GM03348 (cell line): ENCODE measurements around the gene PHACTR1.
A peak's percentile ranks its signal among the peaks of the same experiment; 100 is the strongest.
"Not testable (repeated sequence)": the region's sequence is repeated elsewhere in the genome, so short reads cannot be mapped to it uniquely, and the experiment has no call there.

Experiments
- DNase-seq: peaks from one replicate; pipeline ENCODE4 v3.0.0; 2012; ENCODE audit warnings: low spot score

Gene PHACTR1

DNA sequence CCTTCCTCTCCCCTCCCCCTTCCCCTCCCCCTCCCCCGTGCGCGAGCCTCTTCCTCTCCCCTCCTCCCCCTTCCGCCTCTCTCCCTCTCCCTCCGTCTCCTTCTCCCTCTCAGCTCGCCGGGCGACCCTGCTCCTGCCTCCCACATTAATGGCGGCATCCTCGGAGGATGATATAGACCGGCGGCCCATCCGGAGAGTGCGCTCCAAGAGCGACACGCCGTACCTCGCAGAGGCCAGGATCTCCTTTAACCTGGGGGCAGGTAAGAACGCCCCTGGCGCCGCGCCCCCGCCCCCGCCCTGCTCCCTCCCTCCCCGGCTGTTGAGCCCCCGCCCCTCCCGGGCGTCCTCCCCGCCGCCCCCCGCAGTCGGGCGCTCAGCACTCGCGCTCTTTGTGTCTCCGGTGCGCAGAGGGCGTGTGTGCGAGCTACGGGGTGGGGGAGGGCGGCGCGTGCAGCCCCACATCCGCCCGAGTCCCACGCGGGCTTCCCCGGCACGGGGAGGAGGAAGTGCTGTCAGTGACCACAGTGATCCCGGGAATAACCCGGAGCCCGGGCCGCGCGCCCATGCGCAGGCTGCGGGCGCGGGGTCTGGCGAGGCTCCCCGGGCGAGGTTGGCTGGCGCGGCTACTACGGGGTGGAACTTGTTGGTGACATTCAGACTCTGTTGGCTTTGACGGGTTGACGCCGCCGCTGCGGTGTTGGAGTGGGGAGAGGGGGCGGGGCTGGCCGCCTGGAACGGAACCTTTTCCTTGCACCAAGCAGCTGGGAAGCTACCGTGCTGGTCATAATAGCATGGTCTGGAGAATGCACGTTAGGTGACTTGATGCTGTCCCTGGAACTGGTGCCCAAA lies 33.2 kb downstream of the PHACTR1 start:
- peak; percentile 19 for DNase-seq

DNA sequence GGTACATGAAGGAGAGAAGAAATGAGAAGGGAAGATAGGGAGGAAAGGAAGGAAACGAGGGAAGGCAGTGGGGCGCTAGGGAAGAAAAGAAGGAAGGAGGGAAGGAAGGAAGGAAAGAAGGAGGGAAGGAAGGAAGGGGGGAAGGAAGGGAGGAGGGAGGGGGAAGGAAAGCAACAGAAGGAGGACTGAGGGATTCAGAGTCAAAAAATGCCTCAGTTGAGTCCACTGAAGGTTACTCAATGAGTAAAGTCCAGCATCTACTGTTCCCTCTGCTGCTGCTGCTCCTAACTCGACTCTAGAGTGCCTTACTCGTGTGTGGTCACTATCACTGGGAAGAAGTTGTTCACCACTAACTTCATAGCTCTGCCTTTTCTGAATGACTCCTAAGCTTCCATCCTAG lies 33.8 kb downstream of the PHACTR1 start:
- DNase-seq = no peak

DNA sequence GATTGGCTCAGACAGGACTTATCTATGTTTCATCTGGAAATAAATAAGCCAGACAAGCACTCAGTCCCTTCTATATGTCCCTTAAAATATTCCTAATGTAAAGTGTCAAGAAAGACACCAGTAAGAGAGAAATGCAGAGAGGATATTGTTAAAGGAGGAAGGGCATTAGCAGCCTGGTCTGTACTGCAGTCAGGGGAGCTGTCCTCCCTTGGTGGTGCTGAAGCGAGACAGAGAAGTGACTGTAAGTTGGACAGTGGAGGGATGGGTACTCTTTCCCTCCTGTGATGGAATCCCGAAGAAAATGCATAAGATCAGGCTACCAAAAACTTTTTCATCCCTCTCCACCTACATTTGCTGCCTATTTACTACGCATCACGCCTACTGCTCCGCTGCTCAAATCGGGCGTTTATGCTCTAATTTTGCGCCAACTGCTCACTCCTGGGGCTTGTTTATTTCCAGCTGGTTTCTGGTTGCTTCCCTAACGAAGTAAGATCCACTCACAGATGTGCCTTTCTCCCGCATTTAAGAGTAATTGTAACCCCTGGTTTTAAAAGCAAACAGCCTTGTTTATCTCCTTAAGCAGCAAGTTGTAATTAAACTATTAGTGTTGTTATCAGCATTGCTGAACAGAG lies 35.2 kb downstream of the PHACTR1 start:
- peak; percentile 80 for DNase-seq

DNA sequence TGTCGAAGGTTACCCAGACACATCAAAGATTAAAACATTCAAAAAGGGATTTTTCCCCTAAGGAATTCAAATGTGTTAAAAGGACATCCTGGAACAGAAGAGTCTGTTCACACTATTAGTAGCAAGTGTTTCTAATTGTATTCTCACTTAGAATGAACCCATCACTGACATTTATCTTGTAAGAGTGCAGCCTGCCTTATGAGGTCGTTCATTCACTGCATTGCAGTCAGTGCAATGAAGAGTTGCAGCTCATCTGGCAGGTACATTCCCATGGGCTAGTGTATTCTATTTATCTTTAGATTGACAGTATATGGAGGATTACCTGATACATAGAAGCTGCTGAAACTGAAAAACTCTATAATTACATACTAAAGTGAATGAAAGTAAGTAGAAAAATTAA lies 36.5 kb downstream of the PHACTR1 start:
- no peak for DNase-seq

DNA sequence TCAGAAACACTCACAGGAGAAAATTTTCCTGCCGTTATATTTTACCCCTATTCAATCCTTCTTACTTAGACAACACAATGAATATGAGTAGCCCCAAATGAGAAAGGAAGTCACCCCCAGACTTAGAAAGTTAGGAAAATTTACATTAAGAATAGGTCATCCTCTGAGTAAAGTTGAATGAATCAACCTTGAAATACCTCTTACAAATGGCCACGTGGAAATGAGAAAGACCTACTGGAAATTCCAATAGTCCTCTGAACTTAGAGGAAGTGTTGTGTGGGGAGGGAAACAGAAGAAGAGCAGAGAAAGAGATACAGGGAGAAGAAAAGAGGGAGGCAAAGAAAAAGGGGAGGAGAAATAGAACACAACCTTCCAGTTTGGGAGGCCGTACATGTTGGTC lies 43.7 kb downstream of the PHACTR1 start:
- DNase-seq = no peak

DNA sequence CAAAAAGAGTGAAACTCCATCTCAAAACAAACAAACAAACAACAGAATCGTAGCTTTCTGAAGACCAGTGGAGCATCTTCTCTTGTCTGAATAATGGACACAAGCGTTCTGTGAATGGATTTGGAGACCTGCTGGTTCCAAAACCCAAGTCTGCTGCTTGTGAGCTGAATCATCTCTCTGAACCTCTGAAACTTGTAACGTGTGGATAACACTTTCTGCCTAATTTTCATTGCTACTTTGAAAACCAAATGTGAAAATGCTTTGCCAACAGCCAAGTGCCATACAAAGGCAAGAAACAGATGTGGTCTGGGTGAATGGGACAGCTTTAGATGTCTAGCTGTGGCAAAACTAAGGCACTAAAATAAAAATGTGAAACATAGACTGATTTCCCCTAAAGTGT lies 44.3 kb downstream of the PHACTR1 start:
- no peak for DNase-seq

DNA sequence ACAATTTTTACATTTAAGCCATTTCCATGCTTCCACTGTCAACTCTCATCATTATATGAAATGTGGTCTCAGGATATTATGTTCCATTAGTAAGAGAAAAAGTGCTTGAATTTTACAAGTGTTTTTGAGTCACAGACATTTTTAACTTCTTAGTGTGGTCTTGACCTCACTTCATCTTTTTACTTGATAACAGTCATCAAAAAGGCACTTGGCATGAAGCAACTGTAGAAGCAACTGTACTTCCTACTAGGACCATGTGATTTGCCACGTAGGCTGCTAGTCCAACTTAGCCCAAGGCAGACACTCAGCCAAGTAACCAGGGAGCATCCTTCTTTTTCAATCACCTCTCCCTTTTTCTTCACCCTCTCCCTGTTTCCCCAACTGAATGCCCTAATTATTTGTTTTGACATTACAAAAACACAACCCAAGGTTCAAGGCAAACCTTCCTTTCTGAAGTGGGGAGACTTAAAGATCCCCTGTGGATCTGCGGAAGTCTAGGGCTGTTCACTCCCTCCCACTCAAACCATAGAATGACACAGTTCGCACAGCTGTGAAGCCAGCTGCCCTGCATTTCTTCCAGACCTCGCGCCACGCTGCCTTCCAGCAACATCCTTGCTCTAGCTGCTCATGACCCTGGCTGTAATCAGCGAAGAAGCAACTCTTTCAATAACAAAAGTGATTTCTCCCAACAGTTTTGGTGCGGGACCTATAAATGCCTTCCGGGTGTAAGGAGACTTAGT lies 45.0 kb downstream of the PHACTR1 start:
- peak; percentile 60 for DNase-seq

DNA sequence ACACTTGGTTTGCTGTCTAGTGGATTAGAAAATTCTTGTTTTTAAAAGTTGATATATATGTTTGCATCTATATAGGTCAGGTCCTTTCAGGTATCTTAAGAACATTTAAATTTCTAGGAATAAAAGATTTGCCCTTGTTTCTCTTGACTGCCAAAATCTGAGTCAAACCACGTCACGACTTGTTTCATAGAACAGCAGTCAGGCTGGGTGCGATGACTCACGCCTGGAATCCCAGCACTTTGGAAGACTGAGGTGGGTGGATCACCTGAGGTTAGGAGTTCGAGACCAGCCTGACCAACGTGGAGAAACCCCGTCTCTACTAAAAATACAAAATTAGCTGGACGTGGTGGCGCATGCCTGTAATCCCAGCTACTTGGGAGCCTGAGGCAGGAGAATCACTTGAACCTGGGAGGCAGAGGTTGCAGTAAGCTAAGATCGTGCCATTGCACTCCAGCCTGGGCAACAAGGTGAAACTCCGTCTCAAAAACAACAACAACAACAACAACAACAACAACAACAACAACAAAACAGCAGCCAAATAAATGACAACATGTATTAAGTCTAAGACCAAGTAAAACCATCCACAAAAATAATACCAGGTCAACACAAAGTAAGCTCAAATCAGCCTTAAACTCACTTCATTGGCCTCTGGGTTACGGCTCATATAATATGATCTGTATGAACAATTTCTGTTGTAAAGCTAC lies 46.3 kb downstream of the PHACTR1 start:
- not testable (repeated sequence) for DNase-seq

DNA sequence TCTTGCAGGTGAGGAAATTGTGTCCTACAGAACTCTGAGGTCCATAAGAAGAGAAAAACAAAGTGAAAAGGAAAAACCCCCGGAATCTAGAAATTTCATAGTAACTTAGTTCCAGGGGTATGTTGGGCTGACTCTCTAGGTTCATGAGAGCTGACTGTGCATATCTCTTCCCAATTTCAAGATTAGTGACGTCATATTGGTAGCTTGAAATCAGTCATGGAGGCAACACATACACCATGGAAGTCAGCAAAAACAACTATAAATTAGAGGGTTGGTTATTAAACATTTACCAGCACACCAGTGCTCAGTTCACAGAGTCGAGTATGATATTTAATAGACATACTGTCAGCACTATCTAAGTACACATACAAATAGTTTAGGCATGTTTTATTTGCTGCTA lies 49.8 kb downstream of the PHACTR1 start:
- no peak for DNase-seq

DNA sequence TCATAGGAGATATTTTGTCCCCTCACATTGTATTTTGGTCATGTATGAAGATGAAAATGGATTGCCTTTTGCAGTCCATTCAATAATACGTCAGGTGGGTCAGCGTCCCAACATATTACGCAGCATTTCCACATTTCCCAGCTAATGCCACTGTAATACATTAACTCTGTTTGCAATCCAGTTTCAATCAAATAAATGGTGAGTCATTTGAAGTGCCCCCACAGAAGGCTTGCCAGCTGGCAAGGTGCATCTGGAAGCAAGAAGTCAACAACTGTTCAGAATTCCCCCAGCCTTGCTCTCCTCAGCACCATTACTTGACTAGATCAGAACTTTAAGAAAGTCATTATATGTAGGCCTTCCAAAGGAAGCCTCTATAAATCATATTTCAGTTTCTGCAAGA lies 50.4 kb downstream of the PHACTR1 start:
- DNase-seq = no peak

DNA sequence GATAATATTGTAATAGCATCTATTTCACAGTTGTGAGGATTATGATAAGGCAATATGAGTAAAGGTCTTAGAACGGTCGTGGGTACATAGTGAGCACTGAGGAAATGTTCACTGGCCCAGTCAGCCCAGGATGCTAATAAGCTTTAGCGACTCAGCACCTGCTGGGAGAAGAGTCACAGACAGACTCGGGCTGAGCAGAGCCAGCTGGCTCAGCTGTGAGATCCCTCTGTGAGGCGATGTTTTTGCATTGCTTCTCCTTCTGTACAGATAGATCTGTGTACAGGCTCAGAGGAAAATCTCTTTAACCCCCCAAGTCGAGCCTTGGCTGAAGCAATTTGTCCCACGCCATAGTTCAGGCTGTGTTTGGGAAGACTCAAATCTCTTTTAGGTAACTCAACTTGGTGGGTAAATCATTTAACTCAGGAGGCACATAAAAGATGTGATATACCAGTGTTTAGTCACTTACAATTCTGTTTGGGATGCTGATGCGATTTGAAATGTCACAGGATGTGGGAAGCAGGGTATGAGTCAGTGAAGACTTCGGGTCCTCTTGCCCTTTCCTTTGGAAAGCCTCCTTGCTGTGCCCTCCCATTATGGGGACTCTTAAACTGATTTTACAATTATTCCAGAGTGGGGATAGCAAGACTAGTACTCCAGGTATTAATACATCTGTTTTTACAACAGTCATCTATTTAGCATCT lies 53.1 kb downstream of the PHACTR1 start:
- no peak for DNase-seq

DNA sequence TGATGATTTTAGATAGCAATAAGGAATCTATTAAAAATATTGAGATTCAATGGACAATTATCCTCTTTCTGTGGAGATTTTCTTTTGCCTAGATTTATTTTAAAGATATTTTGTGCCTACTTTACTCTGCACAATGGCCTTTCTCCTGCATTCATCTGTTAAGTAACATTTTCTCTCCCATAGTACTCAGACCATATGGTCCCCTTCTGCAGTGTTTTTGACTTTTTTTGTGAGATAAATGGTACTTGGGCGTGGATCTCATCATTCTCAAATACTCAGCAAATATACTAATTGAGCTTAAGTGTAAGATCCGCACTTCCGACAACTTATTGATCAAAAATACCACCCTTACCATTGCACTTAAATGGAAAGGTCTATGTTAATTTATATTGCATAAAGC lies 55.8 kb downstream of the PHACTR1 start:
- DNase-seq = no peak

DNA sequence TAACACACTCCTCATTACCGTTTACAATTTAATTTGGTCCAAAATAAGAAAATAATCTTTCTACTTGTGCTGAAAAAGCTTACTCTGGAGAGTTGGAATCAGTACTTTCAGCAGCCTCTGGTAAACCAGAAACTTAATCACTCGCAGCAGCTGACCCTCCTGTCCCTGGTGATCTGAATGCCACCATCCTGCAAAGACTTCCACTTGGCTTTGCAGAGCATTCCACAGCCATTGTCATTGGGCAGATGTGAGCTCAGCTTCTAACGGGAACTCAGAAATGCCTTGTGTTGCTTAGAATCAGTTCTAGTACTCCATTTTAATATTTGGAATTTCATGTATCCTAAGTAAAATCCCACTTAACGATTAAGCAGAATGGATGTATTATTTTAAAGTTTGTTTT lies 59.7 kb downstream of the PHACTR1 start:
- no peak for DNase-seq

DNA sequence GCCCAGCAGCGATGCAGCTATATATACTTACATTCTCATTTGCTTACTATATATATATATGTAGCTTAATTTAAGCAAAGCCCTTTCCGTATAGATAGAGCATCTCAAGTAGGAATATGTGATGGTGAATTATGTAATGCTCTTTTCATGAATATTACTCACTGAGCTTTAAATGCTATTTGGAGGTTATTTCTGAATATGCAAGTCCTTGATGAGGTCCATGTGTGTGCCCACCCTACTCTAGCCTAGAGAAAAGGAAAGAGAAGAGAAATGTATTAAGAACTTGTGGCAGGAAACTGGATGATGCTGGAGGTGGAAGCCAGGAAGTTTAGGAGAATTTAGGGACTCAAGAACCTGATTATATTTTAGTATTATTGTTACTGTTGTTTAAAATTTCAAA lies 63.2 kb downstream of the PHACTR1 start:
- no peak for DNase-seq

DNA sequence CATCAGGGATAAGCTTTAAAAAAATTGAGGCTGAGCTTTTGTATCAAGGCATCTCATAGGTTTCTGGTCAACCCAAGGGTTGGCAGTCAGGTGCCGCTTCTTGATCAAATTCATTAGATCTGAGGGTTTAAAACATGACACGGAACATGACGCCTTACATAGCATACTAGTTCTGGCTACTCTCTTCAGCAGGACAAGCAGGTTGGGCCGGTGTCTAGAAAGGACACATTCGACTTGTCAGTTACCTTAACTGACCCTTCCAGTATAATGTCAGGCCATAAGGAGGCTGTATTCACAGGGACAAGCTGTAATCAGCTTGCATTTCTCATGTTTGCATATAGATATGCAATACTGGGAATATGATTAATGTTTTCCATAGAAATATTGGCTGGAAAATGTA lies 65.6 kb downstream of the PHACTR1 start:
- DNase-seq = no peak

DNA sequence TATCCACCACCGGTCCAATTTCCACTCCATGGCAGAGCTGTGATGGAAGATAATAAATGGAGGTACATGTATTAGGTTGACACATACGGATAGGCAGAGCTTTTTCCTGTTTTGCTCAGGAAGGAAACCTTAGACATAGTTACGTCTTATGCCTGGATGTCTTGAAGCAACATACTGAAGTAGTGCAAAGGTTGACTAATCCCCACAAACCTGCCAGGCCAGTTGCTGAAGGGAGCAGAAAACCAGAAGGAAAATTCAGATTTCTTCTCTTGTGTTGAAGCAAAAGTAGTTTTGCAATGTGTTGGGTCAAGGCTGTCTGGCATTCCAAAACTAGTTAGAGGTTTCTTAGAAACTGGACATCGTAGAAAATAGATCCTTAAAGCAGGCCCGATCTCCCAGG lies 68.7 kb downstream of the PHACTR1 start:
- no peak for DNase-seq

DNA sequence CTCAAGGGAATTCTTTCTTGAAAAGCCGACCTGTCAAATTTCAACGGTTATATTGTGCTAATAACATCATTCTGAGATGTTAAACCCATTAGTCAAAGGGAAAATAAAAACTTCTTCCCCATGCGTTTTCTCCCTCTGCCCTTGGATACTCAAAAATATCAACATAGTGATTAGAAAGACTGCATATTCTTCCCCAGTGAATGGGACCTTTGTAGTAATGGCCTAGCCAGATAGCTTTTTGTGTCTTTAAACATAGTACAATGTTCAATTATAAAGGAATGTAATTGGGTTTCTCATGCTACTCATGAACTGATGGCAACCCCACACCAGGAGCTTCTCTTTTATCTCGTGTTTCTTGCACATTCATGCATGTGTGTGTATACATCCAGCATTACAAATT lies 69.4 kb downstream of the PHACTR1 start:
- no peak for DNase-seq

DNA sequence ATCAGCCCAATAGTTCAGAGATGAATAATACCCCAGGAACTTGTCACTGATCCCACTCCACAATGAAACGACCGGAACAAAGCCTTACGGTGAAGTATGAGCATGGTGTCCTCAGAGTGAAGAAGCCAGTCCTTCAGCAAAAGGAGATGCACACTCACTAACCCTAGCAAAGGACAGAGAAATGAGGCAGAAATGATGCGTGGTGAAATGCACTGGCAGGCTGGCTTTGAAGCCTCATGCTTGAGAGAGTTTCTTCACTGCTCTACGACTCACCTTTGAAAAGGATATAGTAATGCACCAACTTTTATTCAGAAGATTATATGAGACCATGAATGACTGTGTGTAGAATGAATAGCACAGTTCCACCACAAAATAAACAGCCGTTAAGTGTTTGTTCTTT lies 74.8 kb downstream of the PHACTR1 start:
- peak; percentile 22 for DNase-seq

DNA sequence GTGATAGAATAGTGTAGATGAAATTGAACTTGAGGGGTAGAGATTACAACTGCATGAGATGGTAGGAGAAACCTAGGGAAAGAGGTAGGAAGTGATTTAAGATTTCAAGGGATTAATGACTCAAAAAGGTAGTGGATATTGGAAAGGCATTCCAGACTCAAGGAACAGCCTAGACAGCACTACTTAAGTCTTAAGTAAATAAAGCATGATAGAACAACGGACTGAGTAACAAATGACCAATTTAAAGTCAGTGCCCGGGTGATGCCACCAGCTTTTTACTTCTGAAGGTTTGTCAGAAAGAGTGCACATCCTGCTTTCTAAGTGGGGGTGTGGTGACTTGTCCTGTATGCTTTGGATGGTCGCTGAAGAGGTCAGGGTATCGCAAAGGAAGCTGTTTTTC lies 81.8 kb downstream of the PHACTR1 start:
- DNase-seq = no peak

DNA sequence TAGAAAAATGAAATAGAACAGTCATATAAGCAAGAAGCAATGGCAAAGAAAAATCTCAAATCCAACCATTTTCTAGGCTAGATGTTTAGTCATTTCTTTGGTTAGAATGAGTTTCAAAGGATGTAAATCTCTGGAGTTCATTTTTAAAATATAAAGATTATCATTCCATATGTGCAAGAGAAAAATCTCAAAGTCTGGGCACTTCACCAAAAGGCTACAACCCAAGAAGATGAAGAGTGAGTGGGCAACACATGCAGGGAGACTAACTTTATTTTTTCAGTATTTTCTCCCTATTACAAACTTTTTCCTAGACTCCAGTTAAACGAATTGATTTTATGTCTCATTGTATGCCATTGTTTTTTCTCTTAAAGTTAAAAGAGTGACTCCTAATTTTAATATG lies 83.6 kb downstream of the PHACTR1 start:
- no peak for DNase-seq

DNA sequence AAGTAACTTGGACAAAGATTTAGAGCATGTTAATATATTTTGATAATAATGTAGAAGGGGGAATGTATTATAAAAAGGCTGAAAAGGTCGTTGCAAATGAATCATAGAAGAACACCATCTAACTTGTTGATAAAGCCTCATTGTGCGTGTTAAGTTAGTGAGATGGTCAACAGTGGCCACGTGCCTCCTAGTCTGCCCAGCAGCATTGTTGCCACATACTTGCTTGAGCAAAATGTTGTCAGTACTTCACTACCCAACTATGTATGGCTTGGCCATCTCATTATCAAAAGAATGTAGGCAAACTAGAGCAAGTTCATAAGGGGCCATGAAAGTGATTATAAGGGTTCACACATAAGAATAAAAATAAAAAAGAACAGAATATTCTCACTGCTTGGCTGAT lies 84.6 kb downstream of the PHACTR1 start:
- peak; percentile 39 for DNase-seq

DNA sequence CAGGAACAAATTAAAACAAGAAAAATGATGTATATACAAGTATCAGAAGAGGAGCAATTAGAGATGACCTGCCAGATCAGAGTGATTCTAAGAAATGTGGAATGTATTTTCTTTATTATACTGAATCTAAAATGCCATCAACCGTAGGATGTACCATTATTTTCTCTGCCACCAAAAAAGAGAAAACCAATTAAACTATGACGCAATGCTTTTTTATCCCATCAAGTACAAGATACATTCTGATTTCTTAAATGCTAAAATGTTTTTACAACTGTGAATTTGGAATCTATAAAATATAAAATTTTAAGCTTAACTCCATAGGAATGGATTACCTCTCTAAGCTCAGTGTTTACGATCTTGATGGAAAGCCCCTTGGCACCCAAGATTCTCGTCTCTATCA lies 85.9 kb downstream of the PHACTR1 start:
- DNase-seq = no peak
